Anterior cingulate cortex (tissue), 58 donors: Measurements from ENCODE around the gene GEMIN5.
"Not testable (repeated sequence)": the region's sequence is repeated elsewhere in the genome, so short reads cannot be mapped to it uniquely, and the experiment has no call there.

Source experiments
- DNase-seq, 58 donors: peaks; one replicate each; lab custom pipeline; 2025; lab: John Stamatoyannopoulos, UW

The GEMIN5 gene

GRCh38 chr5:154937718-154938466 is at the start of gene GEMIN5:
Gene GEMIN5, minus strand, starts transcription at chr5:154938211. Its CDS starts 78 bp downstream, at chr5:154938133.
- peak in 57 of 58 donors; percentile 34 to 86 (median 73) for DNase-seq

- DNase-seq: no peak
These were observed 48.1 kb upstream of the GEMIN5 start for GRCh38 chr5:154986151-154986550.

DNA sequence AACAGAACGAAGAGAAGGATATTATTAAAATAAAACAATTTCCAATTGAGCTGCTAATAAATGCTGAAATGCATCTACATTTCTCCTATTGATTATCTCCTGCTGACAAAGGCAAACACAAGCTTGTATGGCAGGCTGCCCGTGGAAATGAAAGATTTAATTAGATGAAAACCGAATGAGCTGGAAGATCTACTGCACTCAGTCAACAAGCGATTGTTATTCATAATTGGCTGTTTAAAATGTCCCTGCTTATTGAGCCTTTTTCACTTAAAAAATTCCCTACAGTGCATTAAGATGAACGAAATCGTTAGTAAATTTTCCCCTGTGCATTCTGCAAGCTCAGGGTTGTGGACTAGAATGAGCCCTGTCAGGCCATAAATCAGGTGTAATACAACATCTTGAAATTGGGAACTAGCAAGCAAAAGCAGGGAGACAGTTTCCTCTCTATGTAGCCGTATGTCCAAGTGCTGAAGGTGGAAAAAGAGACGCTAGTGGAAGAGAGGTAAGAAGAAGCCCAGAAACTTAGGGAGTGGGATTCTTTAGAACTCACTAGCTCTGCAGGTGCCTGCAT is 47.0 kb upstream of the GEMIN5 start:
- no peak for DNase-seq

DNA sequence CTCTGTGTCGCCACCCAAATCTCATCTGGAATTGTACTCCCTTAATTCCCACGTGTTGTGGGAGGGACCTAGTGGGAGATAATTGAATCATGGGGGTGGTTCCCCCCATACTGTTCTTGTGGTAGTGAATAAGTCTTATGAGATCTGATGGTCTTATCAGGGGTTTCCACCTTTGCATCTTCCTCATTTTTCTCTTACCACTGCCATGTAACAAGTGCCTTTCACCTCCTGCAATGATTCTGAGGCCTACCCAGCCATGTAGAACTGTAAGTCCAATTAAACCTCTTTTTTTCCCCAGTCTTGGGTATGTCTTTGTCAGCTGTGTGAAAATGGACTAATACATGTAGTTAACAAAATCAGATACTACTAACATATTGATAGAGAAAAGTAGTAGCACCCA is 40.3 kb upstream of the GEMIN5 start:
- not testable (repeated sequence) for DNase-seq

- DNase-seq: no peak
These were observed 39.4 kb upstream of the GEMIN5 start for GRCh38 chr5:154977409-154977808.

- DNase-seq: not testable (repeated sequence)
These were observed 38.1 kb upstream of the GEMIN5 start for GRCh38 chr5:154976082-154976481.

DNA sequence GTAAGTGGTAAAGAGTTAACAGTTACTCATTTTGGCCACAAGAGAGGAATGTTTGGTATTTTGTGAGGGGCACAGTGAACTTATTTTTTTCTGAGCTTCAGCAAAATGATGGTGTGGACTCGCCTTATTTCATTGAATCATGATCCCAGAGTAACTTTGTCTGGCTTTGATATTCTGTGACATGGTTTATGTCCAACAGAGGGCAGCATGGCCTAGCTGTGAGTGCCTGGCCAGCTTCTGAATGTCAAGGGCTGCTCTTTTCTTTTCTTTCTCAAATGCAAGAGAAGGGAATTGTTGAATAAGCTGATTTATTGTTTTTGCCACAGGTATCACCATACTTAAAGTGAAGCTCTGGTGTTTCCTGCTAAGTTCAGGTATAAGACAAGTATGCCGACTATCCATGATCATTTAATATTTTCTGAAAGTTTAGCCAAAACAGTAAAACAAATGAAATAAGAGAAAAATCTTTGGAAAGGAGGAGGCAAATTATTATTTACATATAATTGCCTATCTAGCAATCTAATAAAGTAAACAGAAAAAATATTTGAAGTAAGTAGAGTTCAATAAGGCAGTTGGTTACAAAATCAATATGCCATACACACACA is 34.6 kb upstream of the GEMIN5 start:
- DNase-seq: peak in 26 of 58 donors; percentile 1 to 42 (median 8)

DNA sequence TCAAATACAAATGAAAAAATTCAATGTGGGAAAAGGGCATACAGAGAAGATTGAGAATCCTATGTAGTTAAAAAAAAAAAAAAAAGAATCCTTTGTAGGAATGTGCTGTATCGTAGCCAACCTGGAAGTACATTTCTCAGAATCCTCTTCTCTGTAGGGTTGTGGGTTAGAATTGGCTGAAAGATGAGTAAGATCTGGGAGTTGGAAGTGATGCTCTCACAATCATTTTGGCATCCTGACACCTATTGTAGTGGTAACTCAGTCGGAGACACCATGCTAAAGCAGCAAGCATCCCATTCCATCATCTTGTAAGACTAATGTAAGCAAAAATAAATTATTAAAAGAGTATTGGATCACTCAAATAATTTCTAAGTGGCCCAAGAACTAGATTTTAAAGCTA is 33.5 kb upstream of the GEMIN5 start:
- DNase-seq: no peak

DNA sequence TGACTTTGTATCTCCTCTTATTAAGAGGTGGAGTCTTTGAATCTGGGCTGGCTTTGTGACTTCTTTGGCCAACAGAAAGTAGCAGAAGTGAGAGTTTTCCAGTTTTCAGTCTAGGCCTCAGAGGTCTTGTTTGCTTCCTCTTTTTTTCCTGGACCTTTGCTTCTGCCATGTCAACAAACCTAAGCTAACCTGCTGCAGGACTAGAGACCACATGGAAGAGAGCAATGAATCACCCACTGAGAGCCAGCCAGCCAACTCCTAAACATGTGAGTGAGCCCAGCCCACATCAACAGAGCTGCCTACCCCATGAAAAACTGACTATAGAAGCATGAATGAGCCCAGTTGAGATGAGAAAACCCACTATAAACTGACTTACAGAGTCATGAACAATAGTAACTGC is 32.7 kb upstream of the GEMIN5 start:
- DNase-seq: no peak

GRCh38 chr5:154968953-154969352 is 30.9 kb upstream of the GEMIN5 start:
- no peak for DNase-seq

DNA sequence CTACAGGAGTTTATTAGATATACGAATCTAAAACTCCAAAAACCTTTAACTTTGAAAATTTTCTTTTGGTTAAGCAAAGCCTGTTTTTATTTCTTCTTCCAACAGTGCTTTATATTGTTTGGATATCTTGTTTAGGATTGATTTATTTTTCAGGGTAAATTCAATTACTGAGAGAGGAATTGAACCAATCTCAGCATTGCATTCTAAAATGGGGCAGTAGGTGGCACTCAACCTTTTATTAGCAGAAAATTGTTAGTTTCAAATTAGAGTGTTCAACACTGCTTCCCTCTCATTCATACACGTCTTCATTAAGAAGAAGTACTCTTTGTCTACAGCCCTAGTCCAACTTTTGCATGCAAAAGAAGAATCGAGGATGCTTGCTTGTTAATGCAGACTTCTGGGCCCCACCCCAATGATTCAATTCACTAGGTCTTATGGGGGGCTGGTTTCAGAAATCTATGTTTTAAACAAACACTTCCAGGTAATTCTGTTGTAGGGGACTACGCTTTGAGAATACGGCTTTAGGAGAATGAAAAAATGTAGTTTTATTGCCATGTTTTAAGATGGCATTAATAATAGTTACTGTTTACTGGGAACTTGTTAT is 29.5 kb upstream of the GEMIN5 start:
- no peak for DNase-seq

GRCh38 chr5:154966874-154967273 is 28.9 kb upstream of the GEMIN5 start:
- DNase-seq: no peak

DNA sequence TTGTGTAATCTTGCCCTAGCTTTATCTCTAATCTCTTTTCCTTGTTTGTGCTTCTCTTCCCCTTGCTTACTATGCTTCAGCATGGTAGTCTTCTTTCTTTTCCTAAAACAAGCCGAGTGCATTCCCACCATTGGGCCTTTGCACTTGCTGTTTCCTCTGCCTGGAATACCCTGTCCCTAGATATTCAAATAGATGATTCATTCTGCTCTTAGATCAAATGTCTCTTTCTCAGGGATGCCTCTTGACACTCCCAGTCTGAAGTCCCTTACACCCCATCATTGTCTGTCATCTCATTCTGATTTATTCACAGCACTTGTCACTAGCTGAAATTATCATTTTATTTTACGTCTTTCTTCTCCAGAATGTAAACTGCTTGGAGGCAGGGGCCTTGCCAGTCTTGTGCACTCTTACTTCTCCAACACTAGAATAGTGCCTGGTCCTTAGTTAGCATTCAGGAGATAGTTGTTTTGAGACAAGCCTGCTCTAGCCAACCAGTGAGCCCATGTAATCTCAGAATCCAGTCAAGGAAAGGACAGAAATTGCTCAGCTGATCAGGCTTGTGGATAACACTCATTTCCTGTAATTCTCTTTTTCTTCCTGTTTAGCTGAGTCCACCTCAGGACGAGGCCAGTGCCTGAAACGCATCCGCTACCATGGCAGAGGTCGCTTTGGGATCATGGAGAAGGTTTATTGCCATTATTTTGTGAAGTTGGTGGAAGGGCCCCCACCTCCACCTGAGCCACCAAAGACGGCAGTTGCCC is 28.2 kb upstream of the GEMIN5 start:
- no peak for DNase-seq

DNA sequence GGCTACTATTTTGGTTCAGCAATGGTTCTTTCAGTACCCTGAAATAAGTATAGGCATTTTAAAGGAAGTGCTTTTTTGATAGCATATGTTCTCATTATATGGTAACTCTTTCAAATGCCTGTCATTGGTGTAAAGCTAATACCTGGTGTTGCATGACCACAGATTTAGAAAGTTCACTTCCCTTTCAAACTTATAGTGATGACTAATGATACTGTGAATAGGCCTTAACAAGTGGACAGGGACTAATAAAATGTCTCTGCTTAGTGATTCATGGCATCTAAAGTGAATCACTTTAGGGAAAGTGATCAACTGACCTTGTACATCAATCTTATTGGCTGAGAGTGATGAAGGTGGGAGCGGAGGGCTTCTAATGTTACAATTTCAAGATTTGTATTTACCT is 24.5 kb upstream of the GEMIN5 start:
- no peak for DNase-seq

GRCh38 chr5:154956712-154957111 is 18.7 kb upstream of the GEMIN5 start:
- no peak for DNase-seq

- no peak for DNase-seq
These were observed 11.8 kb upstream of the GEMIN5 start for GRCh38 chr5:154949781-154950180.

- DNase-seq: no peak
These were observed 10.3 kb upstream of the GEMIN5 start for GRCh38 chr5:154948313-154948712.

- DNase-seq: peak in 4 of 58 donors; percentile 3 to 83 (median 10)
These were observed 9.8 kb upstream of the GEMIN5 start for GRCh38 chr5:154947778-154948177.

DNA sequence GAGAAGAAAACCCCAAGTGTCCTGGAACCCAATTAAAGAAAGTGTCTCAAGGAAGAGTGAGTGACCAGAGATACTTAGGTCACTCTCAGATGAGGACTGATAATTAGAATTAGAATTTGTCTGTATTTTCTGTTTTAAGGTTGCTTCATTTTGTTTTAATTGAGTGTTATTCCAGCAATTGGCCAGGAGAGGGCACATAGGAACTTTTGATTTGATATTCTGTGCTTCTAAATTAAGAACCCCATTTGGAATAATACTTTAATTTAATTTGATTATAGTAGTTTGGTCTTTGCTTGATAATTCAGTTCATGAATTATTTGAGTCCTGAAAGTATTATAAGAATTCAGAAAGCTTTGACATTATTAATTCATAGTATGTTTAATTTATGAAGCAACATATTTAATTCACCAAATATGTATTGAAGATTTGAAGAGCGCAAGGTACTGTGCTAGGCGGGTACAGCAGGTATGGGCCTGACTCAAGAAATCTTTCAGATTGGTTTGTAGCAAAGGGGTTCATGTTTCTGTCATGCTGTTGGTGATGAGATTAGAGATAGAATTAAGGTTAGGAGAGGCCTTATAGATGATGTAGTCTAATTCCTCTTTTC is 7.8 kb upstream of the GEMIN5 start:
- DNase-seq: no peak

GRCh38 chr5:154944716-154945115 is 6.7 kb upstream of the GEMIN5 start:
- no peak for DNase-seq
